Fibroblast of pulmonary artery (primary cell): Measurements from ENCODE around the gene BLM.
A peak's percentile ranks its signal among the peaks of the same experiment; 100 is the strongest.

Source experiments
- DNase-seq: peaks from one replicate; pipeline ENCODE4 v3.0.0-alpha.2; 2010; ENCODE audit warnings: low read depth
- H3K4me3 ChIP-seq: replicated peaks from 2 replicates; pipeline ENCODE4 v1.5.1; 2011; ENCODE audit warnings: low read depth, mild to moderate bottlenecking, control low read depth, low read length, moderate library complexity
- TF ChIP-seq, protein P1 (sequence below): IDR thresholded peaks from 2 replicates; pipeline ENCODE4 v1.5.1; 2011; ENCODE audit warnings: mild to moderate bottlenecking, control low read depth, low read length, inconsistent platforms; ENCODE audit errors: missing control alignments

BLM gene

DNA sequence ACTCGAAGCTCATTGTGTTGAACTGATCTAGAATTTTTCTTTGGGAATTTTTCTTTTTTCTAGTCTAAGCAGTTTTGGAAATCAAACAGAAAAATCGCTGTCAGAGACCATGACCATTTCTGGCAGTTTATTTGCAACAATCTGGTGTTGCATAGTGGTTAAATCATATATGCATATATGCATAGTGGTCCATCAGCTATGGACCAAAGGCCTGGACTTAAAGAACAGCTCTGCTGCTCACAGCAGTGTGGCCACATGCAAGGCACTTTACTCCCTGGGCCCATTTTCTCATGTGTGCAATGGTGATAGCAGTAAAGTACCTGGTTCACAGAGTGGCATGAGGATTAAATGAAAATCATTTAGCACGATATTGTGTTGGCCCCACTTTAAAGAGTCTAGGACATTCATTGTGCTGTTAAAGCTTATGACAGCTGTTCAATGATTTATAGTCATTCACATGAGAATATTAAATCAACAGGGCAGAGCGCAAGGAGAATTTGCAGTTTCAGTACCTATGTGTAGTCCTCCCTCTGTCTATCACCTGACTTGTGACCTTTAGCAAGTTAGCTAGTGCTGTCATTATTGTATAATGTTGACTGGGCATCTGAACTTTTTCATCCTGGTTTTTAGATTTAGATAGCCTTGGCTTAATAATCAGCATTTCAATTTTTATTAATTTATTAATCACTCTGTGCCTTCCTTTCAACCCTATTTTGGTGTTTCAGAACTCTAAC is 46.4 kb downstream of the BLM start:
- no peak overlapping the region for H3K4me3 ChIP-seq
- TF ChIP-seq, protein P1, sequence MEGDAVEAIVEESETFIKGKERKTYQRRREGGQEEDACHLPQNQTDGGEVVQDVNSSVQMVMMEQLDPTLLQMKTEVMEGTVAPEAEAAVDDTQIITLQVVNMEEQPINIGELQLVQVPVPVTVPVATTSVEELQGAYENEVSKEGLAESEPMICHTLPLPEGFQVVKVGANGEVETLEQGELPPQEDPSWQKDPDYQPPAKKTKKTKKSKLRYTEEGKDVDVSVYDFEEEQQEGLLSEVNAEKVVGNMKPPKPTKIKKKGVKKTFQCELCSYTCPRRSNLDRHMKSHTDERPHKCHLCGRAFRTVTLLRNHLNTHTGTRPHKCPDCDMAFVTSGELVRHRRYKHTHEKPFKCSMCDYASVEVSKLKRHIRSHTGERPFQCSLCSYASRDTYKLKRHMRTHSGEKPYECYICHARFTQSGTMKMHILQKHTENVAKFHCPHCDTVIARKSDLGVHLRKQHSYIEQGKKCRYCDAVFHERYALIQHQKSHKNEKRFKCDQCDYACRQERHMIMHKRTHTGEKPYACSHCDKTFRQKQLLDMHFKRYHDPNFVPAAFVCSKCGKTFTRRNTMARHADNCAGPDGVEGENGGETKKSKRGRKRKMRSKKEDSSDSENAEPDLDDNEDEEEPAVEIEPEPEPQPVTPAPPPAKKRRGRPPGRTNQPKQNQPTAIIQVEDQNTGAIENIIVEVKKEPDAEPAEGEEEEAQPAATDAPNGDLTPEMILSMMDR, result no peak
- DNase-seq, result no peak

DNA sequence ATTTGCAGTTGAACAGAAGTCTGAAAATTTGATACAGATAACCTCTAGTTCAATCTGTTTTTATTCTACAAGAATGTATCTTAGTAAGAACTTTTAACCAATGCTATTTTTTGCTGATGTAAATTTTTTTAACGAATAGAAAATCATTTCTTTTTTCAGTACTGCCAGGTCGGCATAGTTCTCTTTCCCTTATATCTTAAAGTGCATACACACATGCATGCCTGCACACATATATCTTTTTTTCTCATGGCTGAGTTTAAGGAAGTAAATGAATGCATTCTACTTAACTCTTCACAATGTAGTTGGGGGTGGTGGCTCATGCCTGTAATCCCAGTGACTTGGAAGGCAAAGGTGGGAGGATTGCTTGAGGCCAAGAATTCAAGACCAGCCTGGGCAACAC is 48.4 kb downstream of the BLM start:
- TF ChIP-seq, protein P1, result no peak
- no peak overlapping the region for H3K4me3 ChIP-seq
- DNase-seq, result no peak

DNA sequence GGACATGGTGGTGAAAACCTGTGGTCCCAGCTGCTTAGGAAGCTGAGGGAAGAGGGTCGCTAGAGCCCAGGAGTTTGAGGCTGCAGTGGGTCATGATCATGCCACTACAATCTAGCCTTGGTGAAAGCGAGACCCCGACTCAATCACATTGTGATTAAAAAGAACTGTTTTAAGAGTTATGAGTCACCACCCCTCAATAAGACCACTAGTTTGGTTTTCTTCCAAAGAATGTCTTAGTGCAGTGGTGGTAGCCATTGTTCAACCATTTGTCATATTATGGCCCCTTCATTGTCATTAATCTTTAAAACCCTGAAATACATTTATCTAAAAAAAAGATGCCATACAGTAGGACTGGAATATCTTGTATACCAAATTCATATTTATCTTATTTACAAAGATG is 48.8 kb downstream of the BLM start:
- TF ChIP-seq, protein P1, result no peak
- no peak for DNase-seq
- H3K4me3 ChIP-seq, result no peak overlapping the region

DNA sequence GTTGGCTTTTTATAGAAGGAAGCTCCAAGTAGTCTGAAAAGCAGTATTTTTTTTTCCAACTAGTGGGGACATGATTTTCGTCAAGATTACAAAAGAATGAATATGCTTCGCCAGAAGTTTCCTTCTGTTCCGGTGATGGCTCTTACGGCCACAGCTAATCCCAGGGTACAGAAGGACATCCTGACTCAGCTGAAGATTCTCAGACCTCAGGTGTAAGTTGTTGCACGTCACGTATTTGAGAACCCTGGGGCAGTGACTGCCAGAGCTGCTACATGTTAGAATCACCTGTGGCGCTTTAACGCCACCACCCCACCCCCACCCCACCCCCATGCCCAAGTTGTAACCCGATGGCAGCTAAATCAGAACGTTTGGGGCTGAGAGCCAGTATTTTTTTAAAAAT is 52.2 kb downstream of the BLM start:
- H3K4me3 ChIP-seq, result no peak overlapping the region
- TF ChIP-seq, protein P1, result no peak
- no peak for DNase-seq

DNA sequence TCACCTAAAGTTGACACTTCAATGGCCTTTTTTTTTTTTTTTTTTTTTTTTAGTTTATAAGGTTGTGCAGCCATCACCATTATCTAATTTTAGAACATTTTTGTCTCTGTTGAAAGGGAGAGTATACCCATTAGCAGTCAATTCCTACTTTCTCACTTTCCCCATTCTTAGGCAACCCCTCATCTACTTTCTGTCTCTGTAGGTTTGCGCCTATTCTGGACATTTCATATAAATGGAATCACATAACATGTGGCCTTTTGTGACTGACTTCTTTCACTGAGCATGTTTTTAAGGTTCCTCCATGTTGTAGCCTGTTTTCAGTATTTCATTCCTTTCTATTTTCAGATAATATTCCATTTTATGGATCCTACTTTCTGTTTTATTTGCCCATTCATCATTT is 56.3 kb downstream of the BLM start:
- DNase-seq, result no peak
- H3K4me3 ChIP-seq, result no peak overlapping the region
- TF ChIP-seq, protein P1, result no peak

DNA sequence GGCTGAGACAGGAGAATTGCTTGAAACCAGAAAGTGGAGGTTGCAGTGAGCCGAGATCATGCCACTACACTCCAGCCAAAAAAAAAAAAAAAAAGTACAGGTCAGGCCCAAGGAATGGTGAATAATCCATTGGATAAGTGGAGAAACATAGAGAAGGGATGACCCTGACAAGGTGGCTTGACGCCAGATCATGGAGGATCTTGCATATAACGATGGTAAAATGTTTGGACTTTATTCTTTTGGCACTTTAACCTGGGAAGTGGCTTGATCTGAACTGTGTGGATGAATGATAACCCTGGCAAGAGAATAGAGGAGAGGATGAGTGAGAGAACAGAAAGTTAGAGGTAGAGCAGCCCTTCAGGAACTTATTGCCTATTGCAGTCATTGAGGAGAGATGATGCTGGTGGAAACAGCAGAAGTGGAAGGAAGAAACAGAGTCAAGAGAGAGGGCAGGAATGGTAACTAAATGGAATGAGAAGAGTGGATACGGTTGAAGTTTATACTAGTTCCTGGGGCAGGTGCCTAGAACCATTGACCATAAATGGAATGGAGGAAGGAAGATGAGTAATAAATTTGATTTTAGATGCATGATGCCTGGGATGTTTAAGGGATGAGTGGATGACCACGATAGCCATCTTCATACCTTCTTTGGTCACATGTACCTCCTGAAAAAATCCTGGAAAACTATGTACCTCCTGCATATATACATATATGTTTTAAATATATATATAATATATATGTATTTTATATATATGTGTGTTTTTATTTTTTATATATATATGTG is 57.8 kb downstream of the BLM start:
- TF ChIP-seq, protein P1, result no peak
- no peak overlapping the region for H3K4me3 ChIP-seq
- peak; percentile 58 for DNase-seq
